Upper lobe of left lung (tissue), 4 donors: Measurements from ENCODE around the gene FOXE3.

Experiments
- CTCF ChIP-seq, 6 experiments: fragments of 450-650 bp in 4 of 6; fragments of 200-600 bp in 2 of 6; sonication (generic) in 2 of 6; IDR thresholded peaks; one replicate each; pipeline ENCODE4 v1.5.1; 2016 to 2019; ENCODE audit warnings: antibody characterized with exemption in 6 of 6
- EP300 ChIP-seq, 4 donors: sonication (generic); formaldehyde crosslinking; IDR thresholded peaks; one replicate each; pipeline ENCODE4 v1.5.1; 2017; ENCODE audit warnings: antibody characterized with exemption in 4 of 4, control low read depth in 2 of 4
- POLR2A ChIP-seq, 4 donors: fragments of 450-650 bp; IDR thresholded peaks; one replicate each; pipeline ENCODE4 v1.5.1; 2016 to 2017; ENCODE audit warnings: antibody characterized with exemption in 4 of 4, mild to moderate bottlenecking in 2 of 4
- POLR2AphosphoS5 ChIP-seq, 2 donors: sonication (generic); formaldehyde crosslinking; IDR thresholded peaks; one replicate each; pipeline ENCODE4 v1.5.1; 2017; ENCODE audit warnings: antibody characterized with exemption in 2 of 2

DNA sequence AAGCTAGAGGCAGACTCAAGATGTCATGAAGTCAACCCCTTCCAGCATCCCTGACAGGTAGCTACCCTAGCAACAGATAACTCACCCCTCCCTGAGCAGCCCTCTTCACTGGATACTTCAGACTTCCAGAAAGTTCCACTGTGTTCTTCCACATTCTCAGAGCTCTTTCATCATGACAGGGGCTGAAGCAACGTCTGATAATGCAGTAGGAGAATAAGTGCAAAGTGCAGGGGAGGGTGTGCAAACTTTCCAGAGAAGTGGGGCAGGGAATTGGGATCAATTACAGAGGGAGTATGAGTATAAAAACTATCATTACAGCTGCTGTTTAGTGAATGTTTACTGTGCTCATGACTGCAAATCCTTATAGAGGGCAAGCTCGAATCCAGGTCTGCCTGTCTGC, 26.4 kb upstream of the FOXE3 start:
- TF ChIP-seq CTCF (IDR thresholded peaks at IDR 0.05) (no peak), POLR2A (IDR thresholded peaks at IDR 0.05) (no peak), POLR2AphosphoS5 (IDR thresholded peaks at IDR 0.05) (no peak), EP300 (IDR thresholded peaks at IDR 0.05) (no peak)
